Lower leg skin (tissue), 4 donors: ENCODE data around the gene NOVA1. TPM values are rescaled to one million over a fixed set of nuclear protein-coding genes. Genes with fewer than 3 reads are reported as not detected.

Experiments used
- DNase-seq, 2 donors: peaks; one replicate each; pipeline ENCODE4 v3.0.0-alpha.2; 2019; ENCODE audit warnings: low spot score in 2 of 2
- H3K4me3 ChIP-seq: fragments of 200-600 bp; sonication (generic); 2 replicates; pipeline ENCODE4 v1.5.1; 2017; ENCODE audit warnings: mild to moderate bottlenecking, low read depth; ENCODE audit not compliant: poor library complexity, severe bottlenecking
- CTCF ChIP-seq, 3 donors: fragments of 450-650 bp; IDR thresholded peaks; one replicate each; pipeline ENCODE4 v1.5.1; 2016; ENCODE audit warnings: antibody characterized with exemption in 3 of 3, mild to moderate bottlenecking in 3 of 3, moderate library complexity in 2 of 3
- POLR2A ChIP-seq, 2 donors: fragments of 450-650 bp; IDR thresholded peaks; one replicate each; pipeline ENCODE4 v1.6.1; 2016 to 2017; ENCODE audit warnings: antibody characterized with exemption in 2 of 2, mild to moderate bottlenecking in 1 of 2, moderate library complexity in 1 of 2
- WGBS, 2 donors: methylation state at CpG; one replicate each; pipeline ENCODE4 v1.1.5; 2018; 5-methylcytosine and 5-hydroxymethylcytosine counted together
- intact Hi-C: fragments of 100-400 bp; cut with DNase I; formaldehyde crosslinking; loops from one replicate; pipeline ENCODE4 v1.15.0; 2023; ENCODE audit warnings: low total_unique reads
- total RNA-seq, 4 donors: library from RNA; depleted of rRNA; stranded (reverse); fragments of >200 nt; gene quantifications; one replicate each; pipeline ENCODE4 v1.1.0, GENCODE V29; 2016

Gene NOVA1
- total RNA-seq, 4 donors from 2014 or later = 3.0 to 8.9 (median 7.1) TPM

- intact Hi-C loops = no loop called here
- WGBS, 2 donors = 69 to 78% methylated on average over 7 of the region's 7 CpGs
- DNase-seq = peak; percentile 29 to 81
- no peak overlapping the region for H3K4me3 ChIP-seq
- no peak for TF ChIP-seq POLR2A (IDR thresholded peaks at IDR 0.05)
These were observed 69.2 kb downstream of the NOVA1 start for GRCh38 chr14:26528415-26529182.

GRCh38 chr14:26527095-26527494 is 70.7 kb downstream of the NOVA1 start:
- H3K4me3 ChIP-seq = no peak overlapping the region
- 53 to 54% methylated on average over 3 of the region's 3 CpGs for WGBS, 2 donors
- TF ChIP-seq CTCF (IDR thresholded peaks at IDR 0.05) (no peak), POLR2A (IDR thresholded peaks at IDR 0.05) (no peak)
- intact Hi-C loops = no loop called here
- no peak for DNase-seq

GRCh38 chr14:26526137-26526536 is 71.7 kb downstream of the NOVA1 start:
- no peak overlapping the region for H3K4me3 ChIP-seq
- WGBS, 2 donors = 58 to 61% methylated on average over 1 of the region's 1 CpG
- TF ChIP-seq POLR2A (IDR thresholded peaks at IDR 0.05) = no peak
- no peak for TF ChIP-seq CTCF (IDR thresholded peaks at IDR 0.05)
- no peak for DNase-seq
- intact Hi-C loops = no loop called here

- intact Hi-C loops = no loop called here
- no peak for DNase-seq
- H3K4me3 ChIP-seq = no peak overlapping the region
These were observed 72.7 kb downstream of the NOVA1 start for GRCh38 chr14:26525085-26525484.

GRCh38 chr14:26522967-26523366 is 74.9 kb downstream of the NOVA1 start:
- 59% methylated on average over 2 of the region's 2 CpGs for WGBS, 2 donors
- H3K4me3 ChIP-seq = no peak overlapping the region
- TF ChIP-seq POLR2A (IDR thresholded peaks at IDR 0.05) = no peak
- TF ChIP-seq CTCF (IDR thresholded peaks at IDR 0.05) = no peak
- intact Hi-C loops = no loop called here
- no peak for DNase-seq

More at GRCh38 chr14:26525085-26525484, 72.7 kb downstream of the NOVA1 start:
- TF ChIP-seq POLR2A (IDR thresholded peaks at IDR 0.05) (no peak), CTCF (IDR thresholded peaks at IDR 0.05) (no peak)

- TF ChIP-seq POLR2A (IDR thresholded peaks at IDR 0.05) (no peak), CTCF (IDR thresholded peaks at IDR 0.05) (no peak)
- no peak for DNase-seq
- intact Hi-C loops = no loop called here
- H3K4me3 ChIP-seq = no peak overlapping the region
These were observed 80.1 kb downstream of the NOVA1 start for GRCh38 chr14:26517771-26518170.
